ENCODE results near the gene TH.

GRCh38 chr11:2143477-2143798 is 28.2 kb downstream of the TH start:
- TF ChIP-seq MXI1 (IDR thresholded peaks at IDR 0.05; ENCODE audit: low read depth, low read length), result no peak
- no peak for TF ChIP-seq RCOR1 (IDR thresholded peaks at IDR 0.05; ENCODE audit: low read length)
- no peak for TF ChIP-seq EZH2phosphoT487 (IDR thresholded peaks at IDR 0.05; ENCODE audit: borderline replicate concordance, low read depth)
- no peak for TF ChIP-seq NFIC (IDR thresholded peaks at IDR 0.05; ENCODE audit: borderline replicate concordance)
- TF ChIP-seq, protein P1, sequence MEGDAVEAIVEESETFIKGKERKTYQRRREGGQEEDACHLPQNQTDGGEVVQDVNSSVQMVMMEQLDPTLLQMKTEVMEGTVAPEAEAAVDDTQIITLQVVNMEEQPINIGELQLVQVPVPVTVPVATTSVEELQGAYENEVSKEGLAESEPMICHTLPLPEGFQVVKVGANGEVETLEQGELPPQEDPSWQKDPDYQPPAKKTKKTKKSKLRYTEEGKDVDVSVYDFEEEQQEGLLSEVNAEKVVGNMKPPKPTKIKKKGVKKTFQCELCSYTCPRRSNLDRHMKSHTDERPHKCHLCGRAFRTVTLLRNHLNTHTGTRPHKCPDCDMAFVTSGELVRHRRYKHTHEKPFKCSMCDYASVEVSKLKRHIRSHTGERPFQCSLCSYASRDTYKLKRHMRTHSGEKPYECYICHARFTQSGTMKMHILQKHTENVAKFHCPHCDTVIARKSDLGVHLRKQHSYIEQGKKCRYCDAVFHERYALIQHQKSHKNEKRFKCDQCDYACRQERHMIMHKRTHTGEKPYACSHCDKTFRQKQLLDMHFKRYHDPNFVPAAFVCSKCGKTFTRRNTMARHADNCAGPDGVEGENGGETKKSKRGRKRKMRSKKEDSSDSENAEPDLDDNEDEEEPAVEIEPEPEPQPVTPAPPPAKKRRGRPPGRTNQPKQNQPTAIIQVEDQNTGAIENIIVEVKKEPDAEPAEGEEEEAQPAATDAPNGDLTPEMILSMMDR (IDR thresholded peaks at IDR 0.05), result no peak
- TF ChIP-seq SMC3 (IDR thresholded peaks at IDR 0.05; ENCODE audit: low read depth, low read length), result no peak
- TF ChIP-seq, protein P2, sequence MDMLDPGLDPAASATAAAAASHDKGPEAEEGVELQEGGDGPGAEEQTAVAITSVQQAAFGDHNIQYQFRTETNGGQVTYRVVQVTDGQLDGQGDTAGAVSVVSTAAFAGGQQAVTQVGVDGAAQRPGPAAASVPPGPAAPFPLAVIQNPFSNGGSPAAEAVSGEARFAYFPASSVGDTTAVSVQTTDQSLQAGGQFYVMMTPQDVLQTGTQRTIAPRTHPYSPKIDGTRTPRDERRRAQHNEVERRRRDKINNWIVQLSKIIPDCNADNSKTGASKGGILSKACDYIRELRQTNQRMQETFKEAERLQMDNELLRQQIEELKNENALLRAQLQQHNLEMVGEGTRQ (IDR thresholded peaks at IDR 0.05; ENCODE audit: borderline replicate concordance, low read depth, low read length), result no peak
- no peak for TF ChIP-seq EP300 (IDR thresholded peaks at IDR 0.05; ENCODE audit: borderline replicate concordance in 1 of 2, low read depth in 1 of 2, low read length in 1 of 2)
- TF ChIP-seq POLR2AphosphoS5 (IDR thresholded peaks at IDR 0.05; ENCODE audit: low read depth, low read length), result no peak
- no peak for TF ChIP-seq FOXM1 (IDR thresholded peaks at IDR 0.05; ENCODE audit: low read depth)
